BJ (cell line): ENCODE results near the gene CEP152. TPM values are rescaled to one million over a fixed set of nuclear protein-coding genes. Genes with fewer than 3 reads are reported as not detected.

Source experiments
- CTCF ChIA-PET: fragments of 350-600 bp; formaldehyde crosslinking; extraction: SDS; loops from one replicate; lab custom pipeline; 2021; ENCODE audit warnings: antibody characterized with exemption, inconsistent platforms; lab: Yijun Ruan, JAX
- POLR2A ChIA-PET: fragments of 300-600 bp; sonication (Branson Sonifier 250); formaldehyde crosslinking; extraction: SDS; loops from one replicate; lab custom pipeline; 2021; ENCODE audit warnings: antibody characterized with exemption; lab: Charles Lee
- DNase-seq: peaks from one replicate; pipeline ENCODE4 v3.0.0-alpha.2; 2011; ENCODE audit warnings: low read depth
- H3K27me3 ChIP-seq: 2 replicates; pipeline ENCODE4 v1.6.0; 2011; ENCODE audit warnings: low read length; ENCODE audit not compliant: control insufficient read depth, insufficient read depth
- H3K36me3 ChIP-seq: 2 replicates; pipeline ENCODE4 v1.5.1; 2011; ENCODE audit warnings: low read length; ENCODE audit not compliant: control insufficient read depth, insufficient read depth
- H3K4me3 ChIP-seq: 2 replicates; pipeline ENCODE4 v1.5.1; 2011; ENCODE audit warnings: low read depth, mild to moderate bottlenecking, control low read depth, low read length
- CTCF ChIP-seq: IDR thresholded peaks from 2 replicates; pipeline ENCODE4 v1.5.1; 2011; ENCODE audit warnings: low read depth, mild to moderate bottlenecking, control low read depth, inconsistent platforms, low read length, moderate library complexity; ENCODE audit not compliant: insufficient read depth
- polyA plus RNA-seq: library from polyadenylated mRNA; depleted of rRNA; stranded (reverse); fragments of >200 nt; gene quantifications from 2 replicates; pipeline ENCODE4 v1.2.3, GENCODE V29; 2011

The CEP152 gene
- polyA plus RNA-seq, 1 experiment = 0.77 TPM

DNA sequence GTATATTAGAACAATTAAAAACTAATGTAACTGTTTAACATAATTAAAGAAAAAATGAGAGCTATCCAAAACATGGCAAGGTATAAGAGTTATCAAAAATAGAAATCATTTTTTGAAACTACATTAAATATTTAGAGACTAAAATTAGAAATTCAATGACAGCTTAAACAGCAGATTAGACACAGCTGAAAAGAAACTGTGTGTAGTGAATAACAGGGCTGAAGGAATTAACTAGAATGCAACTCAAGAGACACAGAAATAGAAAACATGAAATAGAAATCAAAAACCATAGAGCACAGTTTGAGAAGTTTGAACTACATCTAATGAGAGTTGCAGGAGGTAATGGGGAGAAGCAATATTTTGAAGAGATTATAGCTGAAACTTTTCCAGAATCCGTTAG, 105.5 kb downstream of the CEP152 start:
- ChIA-PET POLR2A (no interaction called here), CTCF (no interaction called here)
- H3K36me3 ChIP-seq = no peaks in the 10 kb centered on the region
- DNase-seq = no peak
- TF ChIP-seq CTCF = no peak
- no peaks in the 10 kb centered on the region for H3K27me3 ChIP-seq
- no peak overlapping the region for H3K4me3 ChIP-seq

DNA sequence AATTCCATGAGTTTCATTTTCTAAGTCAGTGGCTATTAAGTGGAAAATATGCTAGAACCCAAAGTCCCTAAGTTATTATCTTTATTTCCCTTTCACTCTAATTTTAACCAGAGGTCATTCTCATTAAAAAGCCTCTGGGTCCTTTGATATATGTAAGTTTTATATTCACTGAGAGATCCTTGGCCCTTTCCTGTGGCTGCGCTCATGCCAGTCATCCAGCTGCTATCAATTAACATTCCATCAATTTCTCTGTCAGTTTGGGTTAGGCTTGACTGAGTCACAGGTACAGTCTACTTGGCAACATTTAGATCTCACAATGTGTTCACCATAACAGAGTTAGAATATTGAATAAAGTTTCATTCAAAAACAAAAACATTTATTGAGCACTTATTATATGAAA, 107.3 kb downstream of the CEP152 start:
- DNase-seq = peak; percentile 82
- ChIA-PET CTCF (interaction anchor here (1.4 kb wide), 1 partner anchor 98 kb away, joined by 3 read pairs; no protein-coding TSS in a partner anchor), POLR2A (no interaction called here)
- H3K4me3 ChIP-seq = no peak overlapping the region
- H3K36me3 ChIP-seq = no peaks in the 10 kb centered on the region
- no peaks in the 10 kb centered on the region for H3K27me3 ChIP-seq
- TF ChIP-seq CTCF = no peak

- Histone ChIP-seq H3K4me3 (no peak overlapping the region), H3K36me3 (no peaks in the 10 kb centered on the region), H3K27me3 (no peaks in the 10 kb centered on the region)
- no peak for DNase-seq
- TF ChIP-seq CTCF = no peak
- ChIA-PET CTCF (interaction anchor here (1.4 kb wide), 1 partner anchor 99 kb away, joined by 3 read pairs; no protein-coding TSS in a partner anchor), POLR2A (no interaction called here)
Measured at GRCh38 chr15:48702569-48703236, 108.2 kb downstream of the CEP152 start.

DNA sequence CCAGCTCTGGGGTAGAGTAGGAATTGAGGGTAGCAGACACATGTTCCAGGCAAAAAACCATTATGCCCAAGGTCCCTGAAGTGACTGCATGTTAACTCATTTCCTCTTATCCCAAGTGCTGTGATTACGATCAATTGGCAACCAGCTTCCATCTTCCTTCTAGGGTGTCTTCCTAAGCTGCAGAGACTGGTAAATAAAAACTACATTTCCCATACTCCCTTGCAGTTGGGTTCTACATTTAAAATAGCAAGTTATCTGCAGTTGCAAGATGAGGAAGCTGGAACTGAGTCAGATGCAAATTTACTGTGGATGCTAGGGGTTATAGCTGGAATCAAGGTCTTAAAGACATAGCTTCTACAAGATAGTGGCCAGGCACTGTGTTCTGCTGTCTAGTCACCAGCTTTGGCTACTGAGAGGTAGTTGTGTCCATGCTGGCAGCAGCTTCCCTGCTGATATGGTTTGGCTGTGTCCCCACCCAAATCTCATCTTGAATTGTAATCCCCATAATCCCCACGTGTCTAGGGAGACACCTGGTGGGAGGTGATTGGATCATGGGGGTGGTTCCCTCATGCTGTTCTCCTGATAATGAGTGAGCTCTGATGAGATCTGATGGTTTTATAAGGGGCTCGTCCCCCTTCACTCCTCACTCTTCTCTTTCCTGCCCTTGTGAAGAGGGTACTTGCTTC, 114.1 kb downstream of the CEP152 start:
- H3K27me3 ChIP-seq = no peaks in the 10 kb centered on the region
- no peak overlapping the region for H3K4me3 ChIP-seq
- ChIA-PET POLR2A (interaction anchor here (0.6 kb wide), 1 partner anchor 249 kb away, joined by 4 read pairs; no protein-coding TSS in a partner anchor), CTCF (interaction anchor here (0.7 to 0.9 kb wide), 2 partner anchors 10 to 339 kb away, joined by 3 read pairs; no protein-coding TSS in a partner anchor)
- no peak for TF ChIP-seq CTCF
- H3K36me3 ChIP-seq = no peaks in the 10 kb centered on the region
- no peak for DNase-seq

DNA sequence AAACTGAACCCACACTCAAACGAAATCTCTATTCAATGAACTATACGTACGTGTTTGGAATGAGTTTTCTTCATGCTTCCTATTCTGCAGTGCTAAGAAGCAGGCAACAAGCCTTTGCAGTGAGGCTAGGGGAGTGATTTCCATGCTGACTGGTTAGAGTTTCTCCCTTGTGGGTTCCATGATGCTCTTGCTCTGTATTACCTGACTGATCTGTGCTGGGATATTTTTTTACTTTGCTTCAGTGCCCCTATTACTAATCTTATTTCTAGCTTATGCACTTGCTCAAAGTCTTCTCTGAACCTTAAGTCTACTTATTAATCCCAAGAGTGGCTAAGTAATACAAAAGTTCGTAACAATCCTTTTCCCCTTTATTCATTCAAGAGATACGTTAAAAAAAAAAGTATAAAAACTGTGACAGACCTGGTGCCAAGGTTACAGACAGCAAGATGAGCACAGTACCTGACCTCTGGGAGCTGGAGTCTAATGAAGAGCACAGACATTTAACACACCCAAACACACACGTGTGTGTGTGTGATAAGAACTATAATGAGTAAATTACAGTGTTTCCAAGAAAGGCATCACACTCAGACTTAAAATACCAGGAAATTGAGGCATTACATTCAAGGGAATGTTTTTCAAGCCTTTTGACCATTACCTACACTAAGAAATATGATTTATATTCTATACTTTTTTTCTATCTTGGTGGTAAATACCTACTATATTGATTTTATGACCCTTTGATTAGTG, 114.9 kb downstream of the CEP152 start:
- ChIA-PET POLR2A (no interaction called here), CTCF (no interaction called here)
- DNase-seq = no peak
- Histone ChIP-seq H3K36me3 (no peaks in the 10 kb centered on the region), H3K4me3 (no peak overlapping the region), H3K27me3 (no peaks in the 10 kb centered on the region)
- TF ChIP-seq CTCF = no peak
